Measurements from ENCODE around the gene UNC13A. TPM values are rescaled to one million over a fixed set of nuclear protein-coding genes. Genes with fewer than 3 reads are reported as not detected.
A peak's percentile ranks its signal among the peaks of the same experiment; 100 is the strongest.

The UNC13A gene
- total and polyA plus RNA-seq, 2 of the 8 experiments (the other 6 are each of a cell fraction or from before 2014, with no cell fraction given) = 13.1 to 47.6 TPM

GRCh38 chr19:17605117-17605516, 83.0 kb downstream of the UNC13A start:
- no peak overlapping the region for H3K27ac ChIP-seq (ENCODE audit: low read depth, low read length)
- no peak overlapping the region for H4K5ac ChIP-seq (ENCODE audit: insufficient read length, low read depth, low read length)
- H2BK15ac ChIP-seq (ENCODE audit: low read length) = no peak overlapping the region
- H2AK5ac ChIP-seq (ENCODE audit: low read depth, low read length) = 0 out of 2 replicates have a peak overlapping the region, but pooled peaks have one; percentile 75
- 88% methylated on average over 2 of the region's 8 CpGs; no CpG with 5 or more reads in 1 of the 2 experiments for WGBS, 2 experiments (ENCODE audit: extremely low coverage in 1 of 2, insufficient coverage in 1 of 2, insufficient read length in 1 of 2, insufficient replicate concordance in 2 of 2, low coverage in 1 of 2, low lambda C conversion rate in 2 of 2, missing lambda C conversion rate in 1 of 2)
- peak overlapping the region in 3 of 4 experiments; percentile 1 to 58 (median 29); a peak in 3 of 8 replicates for H3K4me3 ChIP-seq (ENCODE audit: extremely low read depth in 1 of 4, insufficient read depth in 2 of 4, low read depth in 3 of 4, low read length in 4 of 4)
- no peaks in the 10 kb centered on the region for H3K36me3 ChIP-seq (ENCODE audit: control insufficient read depth in 2 of 4, insufficient read depth in 4 of 4, low read length in 3 of 4)
- H3K4me2 ChIP-seq (ENCODE audit: insufficient read depth in 1 of 2, low read depth in 2 of 2, low read length in 2 of 2) = peak overlapping the region; percentile 27 to 75; a peak in 3 of 4 replicates
- H3K27me3 ChIP-seq (replicated peaks in 1 of 4; ENCODE audit: control insufficient read depth in 3 of 4, extremely low read depth in 1 of 4, insufficient read depth in 3 of 4, low read length in 3 of 4) = no peaks in the 10 kb centered on the region; a peak in 1 of 7 replicates
- H4K8ac ChIP-seq (ENCODE audit: extremely low read depth, insufficient read depth, low read length) = peak overlapping the region; percentile 7; the same call in 1 of the 2 replicates
- no peak overlapping the region for H3K23ac ChIP-seq (ENCODE audit: insufficient read length)
- H2BK5ac ChIP-seq (ENCODE audit: low read depth, low read length) = no peak overlapping the region
- H3K9me3 ChIP-seq (ENCODE audit: insufficient read depth in 2 of 2, low read depth in 1 of 2, low read length in 1 of 2) = no peaks in the 10 kb centered on the region
- H2BK120ac ChIP-seq (replicated peaks; ENCODE audit: low read depth, low read length) = no peak overlapping the region
- FAIRE-seq (no peak), DNase-seq (ENCODE audit: low read depth in 1 of 2, low spot score in 2 of 2) (no peak)
- H2BK12ac ChIP-seq (ENCODE audit: low read depth, low read length) = no peak overlapping the region
- H3K18ac ChIP-seq (ENCODE audit: extremely low read depth, low read length) = no peak overlapping the region
- H4K91ac ChIP-seq (replicated peaks; ENCODE audit: insufficient read length, low read length) = no peak overlapping the region
- H2BK20ac ChIP-seq (ENCODE audit: low read length) = no peak overlapping the region
- no peak overlapping the region for H3K9ac ChIP-seq (replicated peaks in 1 of 4; ENCODE audit: extremely low read depth in 1 of 4, low read depth in 3 of 4, low read length in 3 of 4)
- H2AFZ ChIP-seq (ENCODE audit: low read length) = no peak overlapping the region
- no peak overlapping the region for H3K4ac ChIP-seq (replicated peaks; ENCODE audit: insufficient read length, low read depth, low read length)
- no peaks in the 10 kb centered on the region for H3K79me1 ChIP-seq (ENCODE audit: low read depth, low read length)
- H3K4me1 ChIP-seq (replicated peaks in 1 of 4; ENCODE audit: control insufficient read depth in 3 of 4, insufficient read depth in 4 of 4, low read length in 3 of 4) = peaks cover 0 to 18% (median 9%) of the 10 kb centered on the region in 4 experiments; a peak in 5 of 7 replicates
- POLR2A ChIA-PET (ENCODE audit: partially characterized antibody) = interaction anchor here (0.6 to 1.6 kb wide), 8 partner anchors 10 to 94 kb away, joined by 3 to 6 read pairs (median 3); partner anchors contain the start of gene PGLS
- CTCF ChIA-PET (ENCODE audit: partially characterized antibody) = interaction anchor here (0.6 to 5.7 kb wide), 17 partner anchors 13 to 357 kb away, joined by 3 to 34 read pairs (median 5); no protein-coding TSS in a partner anchor
- no peak overlapping the region for H3K56ac ChIP-seq (replicated peaks; ENCODE audit: insufficient read length, low read depth, low read length)
- TF ChIP-seq RNF2 (IDR thresholded peaks at IDR 0.05; ENCODE audit: borderline replicate concordance, low read depth, low read length, missing control alignments, poor library complexity, severe bottlenecking) (no peak), HDAC2 (IDR thresholded peaks at IDR 0.05; ENCODE audit: borderline replicate concordance in 1 of 2, low read depth in 2 of 2, low read length in 2 of 2) (peak in 1 of 2 experiments; percentile 81; a peak in 1 of 4 replicates), KDM1A (IDR thresholded peaks at IDR 0.05; ENCODE audit: borderline replicate concordance, low read length) (peak; percentile 96; the same call in 1 of the 2 replicates)
- no peaks in the 10 kb centered on the region for H3K79me2 ChIP-seq (ENCODE audit: control insufficient read depth in 1 of 2, insufficient read depth in 2 of 2, low read length in 2 of 2)
- peaks cover 5% of the 10 kb centered on the region; the same call in 1 of the 2 replicates for H3K23me2 ChIP-seq (ENCODE audit: low read depth, low read length)
- peaks cover 0 to 6% of the 10 kb centered on the region in 2 experiments for H4K20me1 ChIP-seq (replicated peaks in 1 of 2; ENCODE audit: control insufficient read depth in 1 of 2, insufficient read depth in 2 of 2, low read length in 2 of 2)
- no peak overlapping the region for H3K14ac ChIP-seq (ENCODE audit: insufficient read length)
